HG03175 (cell line): Measurements from ENCODE around the gene SLC16A10.
"Not testable (repeated sequence)": the region's sequence is repeated elsewhere in the genome, so short reads cannot be mapped to it uniquely, and the experiment has no call there.

Experiments
- ATAC-seq: cut with Tn5 transposase; IDR thresholded peaks from one replicate; pipeline ENCODE4 v1.9.1; 2021; ENCODE audit warnings: mild to moderate bottlenecking, moderate library complexity; ENCODE audit not compliant: unreplicated experiment

Gene SLC16A10

GRCh38 chr6:111183702-111184517 lies 96.6 kb downstream of the SLC16A10 start:
- ATAC-seq: no peak

- ATAC-seq: no peak
These were observed 97.7 kb downstream of the SLC16A10 start for GRCh38 chr6:111184827-111185532.

- ATAC-seq: no peak
These were observed 98.7 kb downstream of the SLC16A10 start for GRCh38 chr6:111185954-111186353.

- no peak for ATAC-seq
These were observed 100.6 kb downstream of the SLC16A10 start for GRCh38 chr6:111187874-111188273.

- not testable (repeated sequence) for ATAC-seq
These were observed 102.4 kb downstream of the SLC16A10 start for GRCh38 chr6:111189666-111190210.

DNA sequence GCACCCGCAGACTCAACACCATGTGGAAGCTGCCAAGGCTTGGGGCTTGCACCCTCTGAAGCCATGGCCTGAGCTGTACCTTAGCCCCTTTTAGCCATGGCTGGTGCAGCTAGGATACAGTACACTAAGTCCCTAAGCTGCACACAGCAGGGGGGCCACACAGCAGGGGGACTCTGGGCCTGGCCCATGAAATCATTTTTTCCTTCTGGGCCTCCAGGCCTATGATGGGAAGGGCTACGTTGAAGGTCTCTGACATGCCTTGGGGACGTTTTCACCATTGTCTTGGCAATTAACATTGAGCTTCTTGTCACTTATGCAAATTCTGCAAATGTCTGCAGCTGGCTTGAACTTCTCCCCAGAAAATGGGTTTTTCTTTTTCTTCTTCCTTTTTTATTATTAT lies 103.3 kb downstream of the SLC16A10 start:
- no peak for ATAC-seq

DNA sequence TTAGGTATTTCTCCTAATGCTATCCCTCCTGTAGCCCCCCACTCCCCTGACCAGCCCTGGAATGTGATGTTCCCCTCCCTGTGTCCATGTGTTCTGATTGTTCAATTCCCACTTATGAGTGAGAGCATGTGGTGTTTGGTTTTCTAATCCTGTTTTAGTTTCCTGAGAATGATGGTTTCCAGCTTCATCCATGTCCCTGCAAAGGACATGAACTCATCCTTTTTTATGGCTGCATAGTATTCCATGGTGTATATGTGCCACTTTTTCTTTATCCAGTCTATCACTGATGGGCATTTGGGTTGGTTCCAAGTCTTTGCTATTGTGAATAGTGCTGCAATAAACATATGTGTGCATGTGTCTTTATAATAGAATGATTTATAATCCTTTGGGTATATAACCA lies 103.8 kb downstream of the SLC16A10 start:
- ATAC-seq: not testable (repeated sequence)

DNA sequence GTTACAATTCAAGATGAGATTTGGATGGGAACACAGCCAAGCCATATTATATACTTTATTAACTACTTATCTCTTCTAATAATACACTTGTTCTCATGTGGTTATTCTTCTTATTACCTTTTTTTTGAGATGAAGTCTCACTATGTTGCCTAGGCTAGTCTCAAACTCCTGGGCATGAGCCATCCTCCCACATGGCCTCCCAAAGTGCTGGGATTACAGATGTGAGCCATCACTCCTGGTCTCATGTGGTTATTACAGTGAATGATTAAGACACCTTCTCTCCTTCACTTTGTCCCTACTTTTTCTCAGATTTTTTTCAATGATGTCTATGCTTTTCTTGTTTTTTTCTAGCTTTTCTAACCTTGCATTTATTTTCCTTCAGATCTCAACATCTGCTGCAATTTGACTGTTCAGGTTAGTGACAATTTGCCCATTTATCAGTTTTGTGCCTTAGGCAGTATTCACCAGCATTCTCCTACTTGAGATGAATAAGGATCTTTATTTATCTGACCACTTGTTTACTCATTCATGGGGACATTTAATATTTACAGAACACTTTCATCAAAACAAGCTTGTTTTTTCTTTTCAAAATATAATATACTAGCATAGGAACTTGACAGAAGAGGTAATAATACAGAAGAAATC lies 105.7 kb downstream of the SLC16A10 start:
- ATAC-seq: no peak

GRCh38 chr6:111195656-111196055 lies 108.4 kb downstream of the SLC16A10 start:
- ATAC-seq: no peak

GRCh38 chr6:111198841-111199240 lies 111.5 kb downstream of the SLC16A10 start:
- ATAC-seq: no peak

GRCh38 chr6:111199935-111200334 lies 112.6 kb downstream of the SLC16A10 start:
- ATAC-seq: no peak

GRCh38 chr6:111200350-111201243 lies 113.3 kb downstream of the SLC16A10 start:
- no peak for ATAC-seq

GRCh38 chr6:111201244-111201554 lies 113.9 kb downstream of the SLC16A10 start:
- ATAC-seq: no peak

GRCh38 chr6:111201764-111202163 lies 114.5 kb downstream of the SLC16A10 start:
- ATAC-seq: no peak

- ATAC-seq: not testable (repeated sequence)
These were observed 116.2 kb downstream of the SLC16A10 start for GRCh38 chr6:111203539-111203938.

DNA sequence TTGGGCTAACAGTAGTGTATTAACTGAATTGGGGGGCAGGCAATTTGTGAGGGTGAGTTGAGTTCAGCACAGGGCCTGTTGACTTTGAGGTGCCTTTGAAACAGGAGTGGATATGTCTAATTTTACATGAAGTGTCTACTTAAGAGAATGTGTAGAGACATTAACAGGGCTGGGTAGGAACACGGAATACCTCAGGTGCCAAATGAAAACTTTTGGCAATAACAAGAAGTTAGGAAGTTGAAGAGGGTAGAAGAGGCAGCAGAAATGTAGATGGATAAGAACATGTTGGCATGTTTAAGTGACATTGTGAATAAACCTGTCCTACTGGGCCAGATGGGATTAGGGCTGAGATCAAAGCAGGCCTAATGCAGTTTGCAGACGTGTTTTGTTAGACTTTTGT lies 117.0 kb downstream of the SLC16A10 start:
- no peak for ATAC-seq

GRCh38 chr6:111204881-111205280 lies 117.6 kb downstream of the SLC16A10 start:
- no peak for ATAC-seq

- ATAC-seq: no peak
These were observed 118.2 kb downstream of the SLC16A10 start for GRCh38 chr6:111205502-111205901.

GRCh38 chr6:111207141-111207858 lies 120.0 kb downstream of the SLC16A10 start:
- ATAC-seq: no peak

GRCh38 chr6:111208933-111209332 lies 121.6 kb downstream of the SLC16A10 start:
- no peak for ATAC-seq
